ENCODE results near the gene LCOR. TPM values are rescaled to one million over a fixed set of nuclear protein-coding genes. Genes with fewer than 3 reads are reported as not detected.
A peak's percentile ranks its signal among the peaks of the same experiment; 100 is the strongest.

The LCOR gene
- total and polyA plus RNA-seq, 9 of the 15 experiments (the other 6 are each of a cell fraction or from before 2014, with no cell fraction given): 3.6 to 25.2 (median 14.4) TPM

DNA sequence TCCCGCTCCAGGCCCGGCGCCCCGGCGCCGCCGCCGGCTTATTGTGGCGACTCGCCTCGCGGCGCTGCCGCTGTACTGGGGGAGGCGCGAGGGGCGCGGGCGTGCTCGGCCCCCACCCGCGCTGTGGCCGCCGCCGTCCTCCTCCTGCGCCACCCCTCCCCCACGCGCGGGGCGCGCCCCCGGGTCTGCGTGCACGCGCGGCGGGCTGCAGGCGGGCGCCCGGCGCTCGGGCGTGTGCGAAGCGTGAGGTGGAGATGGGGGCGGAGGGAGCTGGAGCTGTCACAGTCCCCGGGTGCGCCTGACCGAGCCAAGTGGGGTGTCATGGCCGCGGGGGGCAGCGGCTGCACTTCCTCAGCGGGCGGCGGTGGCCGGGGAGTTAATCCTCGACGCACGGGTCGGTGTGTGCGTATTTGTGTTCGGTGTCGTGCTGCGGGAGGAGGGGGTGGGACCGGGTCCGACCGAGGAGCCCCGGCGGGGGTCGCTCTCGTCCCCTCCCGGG is 672 bp downstream of the LCOR start (continued):
- TF ChIP-seq GTF2E2 (tag; IDR thresholded peaks at IDR 0.05): no peak; the same call in 1 of the 2 replicates
- no peak for TF ChIP-seq MEF2A (IDR thresholded peaks at IDR 0.05; ENCODE audit: control insufficient read depth, low read depth, low read length)
- TF ChIP-seq, protein P1, sequence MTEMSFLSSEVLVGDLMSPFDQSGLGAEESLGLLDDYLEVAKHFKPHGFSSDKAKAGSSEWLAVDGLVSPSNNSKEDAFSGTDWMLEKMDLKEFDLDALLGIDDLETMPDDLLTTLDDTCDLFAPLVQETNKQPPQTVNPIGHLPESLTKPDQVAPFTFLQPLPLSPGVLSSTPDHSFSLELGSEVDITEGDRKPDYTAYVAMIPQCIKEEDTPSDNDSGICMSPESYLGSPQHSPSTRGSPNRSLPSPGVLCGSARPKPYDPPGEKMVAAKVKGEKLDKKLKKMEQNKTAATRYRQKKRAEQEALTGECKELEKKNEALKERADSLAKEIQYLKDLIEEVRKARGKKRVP (CRISPR knock-in tag; IDR thresholded peaks at IDR 0.05): no peak
- peak; percentile 46 for TF ChIP-seq SUPT5H (IDR thresholded peaks at IDR 0.05)
- no peak for TF ChIP-seq CHD4 (IDR thresholded peaks at IDR 0.05; ENCODE audit: insufficient read depth, insufficient replicate concordance, low read depth, low read length, poor library complexity, severe bottlenecking)
- no peak for TF ChIP-seq DNMT1 (IDR thresholded peaks at IDR 0.05)
- TF ChIP-seq, protein P2, sequence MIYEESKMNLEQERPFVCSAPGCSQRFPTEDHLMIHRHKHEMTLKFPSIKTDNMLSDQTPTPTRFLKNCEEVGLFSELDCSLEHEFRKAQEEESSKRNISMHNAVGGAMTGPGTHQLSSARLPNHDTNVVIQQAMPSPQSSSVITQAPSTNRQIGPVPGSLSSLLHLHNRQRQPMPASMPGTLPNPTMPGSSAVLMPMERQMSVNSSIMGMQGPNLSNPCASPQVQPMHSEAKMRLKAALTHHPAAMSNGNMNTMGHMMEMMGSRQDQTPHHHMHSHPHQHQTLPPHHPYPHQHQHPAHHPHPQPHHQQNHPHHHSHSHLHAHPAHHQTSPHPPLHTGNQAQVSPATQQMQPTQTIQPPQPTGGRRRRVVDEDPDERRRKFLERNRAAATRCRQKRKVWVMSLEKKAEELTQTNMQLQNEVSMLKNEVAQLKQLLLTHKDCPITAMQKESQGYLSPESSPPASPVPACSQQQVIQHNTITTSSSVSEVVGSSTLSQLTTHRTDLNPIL (CRISPR knock-in tag; IDR thresholded peaks at IDR 0.05): no peak
- no peak for TF ChIP-seq RBM39 (optimal IDR thresholded peaks at IDR 0.05; ENCODE audit: low read depth, low read length)
- TF ChIP-seq, protein P3, sequence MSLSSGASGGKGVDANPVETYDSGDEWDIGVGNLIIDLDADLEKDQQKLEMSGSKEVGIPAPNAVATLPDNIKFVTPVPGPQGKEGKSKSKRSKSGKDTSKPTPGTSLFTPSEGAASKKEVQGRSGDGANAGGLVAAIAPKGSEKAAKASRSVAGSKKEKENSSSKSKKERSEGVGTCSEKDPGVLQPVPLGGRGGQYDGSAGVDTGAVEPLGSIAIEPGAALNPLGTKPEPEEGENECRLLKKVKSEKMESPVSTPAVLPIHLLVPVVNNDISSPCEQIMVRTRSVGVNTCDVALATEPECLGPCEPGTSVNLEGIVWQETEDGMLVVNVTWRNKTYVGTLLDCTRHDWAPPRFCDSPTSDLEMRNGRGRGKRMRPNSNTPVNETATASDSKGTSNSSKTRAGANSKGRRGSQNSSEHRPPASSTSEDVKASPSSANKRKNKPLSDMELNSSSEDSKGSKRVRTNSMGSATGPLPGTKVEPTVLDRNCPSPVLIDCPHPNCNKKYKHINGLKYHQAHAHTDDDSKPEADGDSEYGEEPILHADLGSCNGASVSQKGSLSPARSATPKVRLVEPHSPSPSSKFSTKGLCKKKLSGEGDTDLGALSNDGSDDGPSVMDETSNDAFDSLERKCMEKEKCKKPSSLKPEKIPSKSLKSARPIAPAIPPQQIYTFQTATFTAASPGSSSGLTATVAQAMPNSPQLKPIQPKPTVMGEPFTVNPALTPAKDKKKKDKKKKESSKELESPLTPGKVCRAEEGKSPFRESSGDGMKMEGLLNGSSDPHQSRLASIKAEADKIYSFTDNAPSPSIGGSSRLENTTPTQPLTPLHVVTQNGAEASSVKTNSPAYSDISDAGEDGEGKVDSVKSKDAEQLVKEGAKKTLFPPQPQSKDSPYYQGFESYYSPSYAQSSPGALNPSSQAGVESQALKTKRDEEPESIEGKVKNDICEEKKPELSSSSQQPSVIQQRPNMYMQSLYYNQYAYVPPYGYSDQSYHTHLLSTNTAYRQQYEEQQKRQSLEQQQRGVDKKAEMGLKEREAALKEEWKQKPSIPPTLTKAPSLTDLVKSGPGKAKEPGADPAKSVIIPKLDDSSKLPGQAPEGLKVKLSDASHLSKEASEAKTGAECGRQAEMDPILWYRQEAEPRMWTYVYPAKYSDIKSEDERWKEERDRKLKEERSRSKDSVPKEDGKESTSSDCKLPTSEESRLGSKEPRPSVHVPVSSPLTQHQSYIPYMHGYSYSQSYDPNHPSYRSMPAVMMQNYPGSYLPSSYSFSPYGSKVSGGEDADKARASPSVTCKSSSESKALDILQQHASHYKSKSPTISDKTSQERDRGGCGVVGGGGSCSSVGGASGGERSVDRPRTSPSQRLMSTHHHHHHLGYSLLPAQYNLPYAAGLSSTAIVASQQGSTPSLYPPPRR (CRISPR knock-in tag; IDR thresholded peaks at IDR 0.05; ENCODE audit: borderline replicate concordance): no peak
- TF ChIP-seq BCL6 (CRISPR knock-in tag; IDR thresholded peaks at IDR 0.05): no peak
- no peak for TF ChIP-seq PBX2 (CRISPR knock-in tag; IDR thresholded peaks at IDR 0.05; ENCODE audit: low read depth)
- TF ChIP-seq PBX2 (tag; conservative IDR thresholded peaks at IDR 0.05; ENCODE audit: low read depth): no peak
- TF ChIP-seq STAT5A (IDR thresholded peaks at IDR 0.05; ENCODE audit: borderline replicate concordance, low read length): no peak
- TF ChIP-seq RFX1 (IDR thresholded peaks at IDR 0.05): no peak
- no peak for TF ChIP-seq SP1 (CRISPR knock-in tag; IDR thresholded peaks at IDR 0.05)
- TF ChIP-seq, protein P4, sequence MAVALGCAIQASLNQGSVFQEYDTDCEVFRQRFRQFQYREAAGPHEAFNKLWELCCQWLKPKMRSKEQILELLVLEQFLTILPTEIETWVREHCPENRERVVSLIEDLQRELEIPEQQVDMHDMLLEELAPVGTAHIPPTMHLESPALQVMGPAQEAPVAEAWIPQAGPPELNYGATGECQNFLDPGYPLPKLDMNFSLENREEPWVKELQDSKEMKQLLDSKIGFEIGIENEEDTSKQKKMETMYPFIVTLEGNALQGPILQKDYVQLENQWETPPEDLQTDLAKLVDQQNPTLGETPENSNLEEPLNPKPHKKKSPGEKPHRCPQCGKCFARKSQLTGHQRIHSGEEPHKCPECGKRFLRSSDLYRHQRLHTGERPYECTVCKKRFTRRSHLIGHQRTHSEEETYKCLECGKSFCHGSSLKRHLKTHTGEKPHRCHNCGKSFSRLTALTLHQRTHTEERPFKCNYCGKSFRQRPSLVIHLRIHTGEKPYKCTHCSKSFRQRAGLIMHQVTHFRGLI (CRISPR knock-in tag; IDR thresholded peaks at IDR 0.05): 0 out of 2 replicates have a peak, but pooled peaks have one; percentile 66
